GM21390 (cell line): ENCODE results near the gene VWA8.
"Not testable (repeated sequence)": the region's sequence is repeated elsewhere in the genome, so short reads cannot be mapped to it uniquely, and the experiment has no call there.

Source experiments
- ATAC-seq: cut with Tn5 transposase; IDR thresholded peaks from one replicate; pipeline ENCODE4 v1.9.1; 2021; ENCODE audit not compliant: unreplicated experiment

Gene VWA8

DNA sequence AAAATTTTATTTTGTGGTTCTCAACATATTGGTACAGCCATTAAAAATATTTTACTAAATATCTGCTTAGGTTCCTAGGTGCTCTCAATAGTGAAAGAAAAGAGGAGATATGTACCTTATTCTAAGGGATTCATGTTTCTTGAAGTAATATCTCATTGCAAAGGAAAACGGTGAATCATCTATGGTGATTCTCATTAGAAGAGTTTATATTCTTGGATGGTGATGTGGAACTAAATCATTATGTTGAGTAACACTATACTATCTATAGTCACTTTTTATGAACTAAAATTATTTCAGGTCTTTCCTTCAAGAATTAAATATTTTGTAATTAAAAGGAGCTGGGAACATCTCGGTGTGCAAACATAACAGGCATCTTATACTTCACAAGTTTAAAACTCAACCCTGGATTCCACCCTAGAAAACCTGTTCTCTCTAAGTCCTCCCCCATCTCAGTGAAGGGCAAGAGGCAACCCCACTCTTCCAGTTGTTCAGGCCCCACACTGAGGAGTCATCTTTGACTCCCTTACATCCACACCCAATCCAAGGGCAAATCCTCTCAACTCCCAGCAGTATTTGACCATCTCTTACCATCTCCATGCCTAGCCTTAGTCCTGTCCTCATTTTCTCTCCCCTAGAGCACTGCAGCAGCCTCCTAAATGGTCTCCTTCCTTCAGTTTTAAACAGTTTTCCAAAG, 363.4 kb downstream of the VWA8 start:
- ATAC-seq = no peak

DNA sequence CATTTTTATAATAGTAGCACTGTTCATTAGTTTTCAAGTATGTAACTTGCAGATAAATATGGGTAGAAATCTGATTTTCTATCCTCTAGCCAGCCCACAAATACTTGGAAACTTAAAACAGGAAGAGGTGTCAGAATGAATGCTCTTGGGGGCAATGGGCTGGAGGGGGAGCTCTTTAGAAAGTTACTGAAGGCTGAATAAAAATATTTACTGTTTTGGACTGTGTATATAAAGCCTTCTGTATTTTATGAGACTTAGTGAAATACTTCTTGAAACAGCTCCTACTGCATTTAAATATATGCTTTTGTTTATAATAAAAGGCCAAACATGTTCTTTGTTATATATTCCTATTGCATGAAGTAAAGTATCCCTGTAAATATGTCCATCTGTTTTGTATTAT, 364.7 kb downstream of the VWA8 start:
- ATAC-seq = no peak

DNA sequence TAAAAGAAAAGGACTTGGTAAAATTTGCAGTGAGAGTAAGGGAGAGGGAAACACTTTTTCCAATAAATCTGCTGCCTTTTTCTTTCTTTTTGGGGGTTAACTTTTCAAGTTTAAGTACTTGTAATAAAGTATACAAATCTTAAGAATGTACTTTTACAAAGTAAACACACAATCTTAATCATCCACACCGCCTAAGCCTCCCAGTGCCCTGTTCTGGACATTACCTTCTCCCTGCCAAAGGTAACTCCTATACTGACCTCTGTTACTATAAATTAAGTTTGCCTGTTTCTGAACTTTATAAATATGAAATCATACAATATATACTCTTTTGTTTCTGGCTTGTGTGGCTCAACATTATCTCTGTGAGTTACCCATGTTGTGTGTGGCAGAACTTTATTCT, 365.6 kb downstream of the VWA8 start:
- ATAC-seq = no peak

DNA sequence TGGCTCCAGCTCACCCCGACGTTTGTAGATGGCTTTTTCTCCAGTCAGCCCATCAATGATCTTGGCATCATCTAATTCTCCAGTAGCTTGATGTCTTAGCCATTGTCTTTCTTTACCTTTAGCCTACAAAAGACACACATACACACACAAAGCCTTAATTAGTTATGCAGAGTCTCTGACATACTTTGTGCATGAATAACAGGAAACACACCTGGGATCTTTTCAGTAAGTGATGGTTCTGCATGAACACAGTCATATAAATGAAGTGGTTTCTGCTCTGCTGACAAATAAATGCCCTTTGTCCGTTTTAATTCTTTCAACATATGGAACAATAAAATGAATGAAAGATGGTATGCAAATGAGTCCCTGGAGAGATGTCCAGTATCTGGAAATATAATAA, 370.3 kb downstream of the VWA8 start:
- no peak for ATAC-seq

DNA sequence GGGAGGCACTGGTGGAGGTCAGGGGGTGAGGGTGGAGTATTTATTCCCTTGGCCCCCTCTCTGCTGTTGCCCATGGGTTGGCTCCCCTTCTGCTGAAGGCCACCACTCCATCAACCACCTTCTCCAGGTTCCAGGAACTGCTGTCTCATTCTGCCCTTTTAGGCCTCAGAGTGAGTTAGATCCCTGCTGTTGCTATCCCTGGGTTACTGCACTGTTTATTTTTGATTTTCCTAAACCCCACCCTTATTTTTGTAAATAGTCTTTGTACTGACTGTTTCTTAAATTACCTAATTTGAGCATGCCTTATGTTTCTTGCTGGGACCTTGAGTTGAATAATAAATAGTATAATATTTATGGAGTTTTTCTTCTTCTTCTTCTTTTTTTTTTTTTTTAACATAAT, 370.8 kb downstream of the VWA8 start:
- no peak for ATAC-seq

DNA sequence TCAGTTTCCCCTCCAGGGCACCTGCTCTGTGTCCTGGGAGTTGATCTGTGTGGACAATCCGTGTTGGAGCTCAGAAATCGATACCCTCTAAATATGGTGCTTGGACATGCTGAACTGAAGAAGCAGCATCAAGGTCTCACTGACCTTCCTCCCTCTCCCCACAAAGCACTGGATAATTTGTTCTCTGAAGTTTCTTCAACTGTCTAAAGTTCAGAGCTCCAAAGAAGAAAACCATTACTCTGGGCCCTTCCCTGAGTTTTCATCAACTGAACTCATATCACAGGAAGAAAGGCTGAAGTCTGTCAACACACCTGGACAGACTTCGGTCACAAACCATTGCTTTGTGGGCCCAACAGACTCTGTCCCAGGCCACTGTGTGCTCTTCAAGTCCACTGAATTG, 371.5 kb downstream of the VWA8 start:
- no peak for ATAC-seq

DNA sequence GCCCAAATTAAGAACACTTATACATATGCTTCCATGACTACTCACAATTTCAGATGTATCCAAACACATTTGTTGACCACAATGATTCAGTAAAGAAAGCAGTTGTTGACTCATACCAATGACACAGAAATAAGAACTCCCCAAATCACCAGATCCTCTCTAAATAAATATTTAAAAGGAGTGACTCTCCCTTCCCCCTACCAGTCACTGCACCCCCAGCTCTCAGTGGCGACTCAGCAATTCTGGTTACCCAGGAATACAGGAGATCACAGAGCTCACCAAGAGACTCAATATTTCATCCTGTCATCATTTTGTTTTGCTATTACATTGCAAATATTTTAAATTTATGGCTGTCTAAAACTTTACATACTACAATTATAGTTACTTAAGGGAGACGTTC, 372.0 kb downstream of the VWA8 start:
- ATAC-seq = no peak

DNA sequence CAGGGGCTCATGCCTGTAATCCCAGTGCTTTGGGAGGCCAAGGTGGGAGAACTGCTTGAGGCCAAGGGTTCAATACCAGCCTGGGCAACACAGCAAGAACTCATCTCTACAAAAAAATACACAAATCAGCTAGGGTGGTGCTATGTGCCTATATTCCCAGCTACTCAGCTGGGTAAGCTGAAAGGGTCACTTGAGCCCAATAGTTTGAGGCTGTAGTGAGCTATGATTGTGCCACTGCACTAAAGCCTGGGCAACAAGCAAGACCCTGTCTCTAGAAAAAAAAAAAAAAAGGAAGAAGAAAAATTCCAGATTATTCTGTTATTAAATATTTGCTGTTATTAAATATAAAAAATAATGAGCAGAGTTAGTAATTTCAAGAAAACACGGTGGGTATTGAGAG, 372.5 kb downstream of the VWA8 start:
- ATAC-seq = no peak

DNA sequence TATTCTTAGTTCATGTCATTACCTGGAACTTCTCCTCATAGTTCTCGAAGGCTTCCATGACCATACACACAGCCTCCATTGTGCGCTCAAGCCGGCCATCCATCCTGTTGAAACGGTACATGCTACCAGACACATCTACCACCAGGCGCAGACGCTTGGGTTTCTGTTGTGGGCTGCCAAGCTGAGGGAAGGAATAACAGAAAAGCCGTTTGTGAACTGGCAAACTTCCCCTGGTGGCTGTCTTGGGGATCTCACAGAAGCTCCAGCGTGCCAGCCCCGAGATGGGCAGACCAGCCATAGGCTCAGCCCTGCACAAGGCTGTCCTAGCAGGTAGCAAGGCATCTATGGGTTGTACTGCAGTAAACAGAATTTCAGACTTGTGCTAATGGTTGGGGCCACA, 373.4 kb downstream of the VWA8 start:
- no peak for ATAC-seq

DNA sequence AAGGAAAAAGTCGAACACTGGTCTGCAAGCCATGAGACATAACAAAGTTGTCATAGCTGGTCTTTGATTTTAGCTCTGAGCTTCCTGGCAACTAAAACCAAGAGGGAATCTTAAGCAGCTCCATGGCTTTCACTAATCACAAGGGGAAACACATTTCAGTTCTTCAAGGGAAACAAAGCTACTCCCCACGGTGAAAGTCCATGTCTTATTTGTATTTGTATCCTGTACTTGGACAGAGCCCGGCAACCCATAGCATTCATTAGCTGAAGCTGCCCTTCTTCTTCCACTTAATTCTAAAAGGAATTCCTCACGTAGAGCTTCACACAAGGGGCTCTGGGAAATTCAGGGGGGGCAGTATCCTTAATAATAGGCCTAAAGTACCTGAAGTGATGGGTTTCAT, 374.7 kb downstream of the VWA8 start:
- ATAC-seq = no peak

DNA sequence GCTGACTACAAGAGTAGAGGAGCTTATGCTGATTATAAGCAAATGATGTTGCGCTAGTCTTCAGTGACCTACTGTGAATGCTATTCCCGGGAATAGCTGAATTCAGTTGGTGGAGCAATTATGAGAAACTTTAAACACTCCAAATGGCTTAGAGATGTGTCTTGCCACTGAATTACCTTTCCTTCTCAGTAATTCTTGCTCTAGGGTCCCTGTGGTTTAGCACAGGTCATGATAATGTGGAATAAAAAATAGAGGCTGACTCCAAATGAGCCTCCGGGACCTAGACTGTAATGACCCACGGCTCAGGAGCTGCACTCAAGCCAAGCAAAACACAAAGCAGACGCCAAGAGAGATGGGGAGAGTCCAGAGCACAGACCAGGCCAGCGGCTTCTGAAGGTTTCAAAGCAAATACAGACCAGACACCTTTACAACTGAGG, 378.9 kb downstream of the VWA8 start:
- ATAC-seq = no peak

DNA sequence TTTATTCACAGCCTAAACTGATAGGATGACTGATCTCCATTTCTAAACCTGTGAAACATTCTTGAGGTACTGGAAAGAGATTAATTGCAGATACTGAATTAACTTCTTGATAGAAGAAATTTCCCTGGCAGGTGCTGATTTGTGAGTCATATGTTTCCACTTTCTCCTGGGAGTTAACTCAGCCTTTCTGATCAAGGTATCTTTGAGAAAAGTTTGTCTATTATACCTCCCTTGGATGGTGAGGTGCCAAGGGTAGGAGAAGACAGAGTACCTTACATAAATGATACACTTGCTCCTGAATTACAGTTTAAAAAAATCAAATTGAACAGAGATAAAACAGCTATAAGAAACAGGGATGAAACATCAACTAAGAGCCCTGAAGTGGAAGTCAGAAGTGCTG, 380.6 kb downstream of the VWA8 start:
- ATAC-seq = no peak

DNA sequence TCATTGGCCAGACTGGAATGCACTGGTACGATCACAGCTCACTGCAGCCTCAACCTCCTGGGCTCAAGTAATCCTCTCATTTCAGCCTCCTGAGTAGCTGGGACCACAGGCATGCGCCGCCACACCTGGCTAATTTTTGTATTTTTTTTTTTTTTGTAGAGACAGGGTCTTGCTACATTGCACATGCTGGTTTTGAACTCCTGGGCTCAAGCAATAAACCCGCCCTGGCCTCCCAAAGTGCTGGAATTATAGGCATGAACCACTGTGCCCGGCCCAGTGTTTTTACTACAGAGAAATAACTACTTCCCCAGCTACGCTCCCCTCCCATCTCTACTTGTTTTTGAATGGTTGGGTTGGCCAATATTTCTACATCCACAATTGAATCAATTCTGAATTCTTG, 381.0 kb downstream of the VWA8 start:
- ATAC-seq = no peak

DNA sequence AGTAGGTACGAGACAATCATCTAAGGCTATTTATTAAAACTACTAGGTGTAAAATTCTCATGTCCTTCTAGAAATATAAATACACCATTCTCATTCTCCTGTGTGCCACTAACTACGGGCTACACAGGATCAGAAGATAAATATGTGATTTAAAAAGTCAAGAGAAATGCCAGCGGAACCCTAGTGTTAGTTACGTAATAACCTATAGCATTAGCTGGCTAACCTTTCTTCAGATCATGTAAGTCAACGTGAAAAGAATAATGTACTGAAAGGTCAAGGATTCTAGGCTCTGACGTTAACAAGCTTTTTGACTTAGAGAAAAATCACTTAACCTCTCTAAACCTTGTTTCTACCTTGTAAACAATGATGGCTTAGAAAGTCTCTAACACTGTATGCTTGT, 381.7 kb downstream of the VWA8 start:
- no peak for ATAC-seq

DNA sequence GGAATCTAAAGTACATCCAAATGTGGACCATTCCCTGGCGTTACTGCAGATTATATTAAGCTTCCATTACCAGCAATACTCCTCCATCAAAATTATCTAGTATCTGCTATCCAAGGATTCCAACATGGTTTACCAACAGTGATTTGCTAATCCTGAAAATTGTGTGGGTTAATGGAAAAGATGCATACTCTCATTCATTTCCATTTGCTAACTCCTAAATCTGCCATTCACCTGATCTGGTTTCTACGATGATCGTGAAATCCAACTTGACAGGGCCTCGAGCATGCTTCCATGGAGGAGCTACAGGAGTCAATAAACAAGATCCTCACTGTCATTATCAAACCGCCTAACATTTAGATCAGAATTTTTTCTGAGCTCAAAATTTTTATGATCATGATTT, 382.5 kb downstream of the VWA8 start:
- no peak for ATAC-seq

DNA sequence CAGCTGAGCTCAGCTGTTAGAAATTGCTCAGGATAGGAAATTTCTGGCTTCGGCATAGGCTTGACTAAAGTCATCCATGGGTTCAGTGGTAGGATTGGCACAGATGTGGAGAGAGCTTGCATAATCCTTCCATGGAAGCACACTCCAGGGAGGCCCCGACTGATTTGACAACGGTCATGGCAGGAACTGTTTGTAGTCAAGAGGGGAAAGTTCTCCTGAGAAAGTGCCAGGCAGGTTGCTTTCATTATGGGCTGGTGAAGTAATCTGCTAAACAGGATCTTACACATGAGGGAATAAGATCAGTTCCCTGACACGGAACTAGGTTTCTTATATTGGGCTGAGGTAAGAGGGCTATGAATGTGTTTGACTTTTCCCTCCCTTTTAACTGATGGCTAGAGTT, 383.5 kb downstream of the VWA8 start:
- ATAC-seq = no peak

DNA sequence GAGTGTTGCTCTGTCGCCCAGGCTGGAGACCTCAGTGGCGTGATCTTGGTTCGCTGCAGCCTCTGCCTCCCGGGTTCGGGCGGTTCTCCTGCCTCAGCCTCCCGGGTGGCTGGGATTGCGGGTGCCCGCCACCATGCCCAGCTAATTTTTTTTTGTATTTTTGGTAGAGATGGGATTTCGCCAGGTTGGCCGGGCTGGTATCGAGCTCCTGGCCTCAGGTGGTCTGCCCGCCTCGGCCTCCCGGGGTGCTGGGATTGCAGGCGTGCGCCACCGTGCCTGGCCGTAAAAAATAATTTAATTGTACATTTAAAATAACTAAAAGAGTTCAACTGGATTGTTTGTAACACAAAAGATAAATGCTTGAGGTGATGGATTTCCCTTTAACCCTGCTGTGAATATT, 387.3 kb downstream of the VWA8 start:
- not testable (repeated sequence) for ATAC-seq

DNA sequence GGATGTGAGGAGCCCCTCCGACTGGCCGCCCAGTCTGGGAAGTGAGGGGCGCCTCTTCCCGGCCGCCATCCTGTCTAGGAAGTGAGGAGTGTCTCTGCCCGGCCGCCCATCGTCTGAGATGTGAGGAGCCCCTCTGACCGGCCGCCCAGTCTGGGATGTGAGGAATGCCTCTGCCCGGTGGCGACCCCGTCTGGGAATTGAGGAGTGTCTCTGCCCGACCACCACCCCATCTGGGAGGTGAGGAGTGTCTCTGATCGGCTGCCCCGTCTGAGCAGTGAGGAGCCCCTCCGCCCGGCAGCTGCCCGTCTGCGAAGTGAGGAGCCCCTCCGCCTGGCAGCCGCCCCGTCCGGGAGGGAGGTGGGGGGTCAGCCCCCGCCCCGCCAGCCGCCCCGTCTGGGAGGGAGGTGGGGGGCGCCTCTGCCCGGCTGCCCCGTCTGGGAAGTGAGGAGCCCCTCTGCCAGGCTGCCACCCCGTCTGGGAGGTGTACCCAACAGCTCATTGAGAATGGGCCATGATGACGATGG, 389.0 kb downstream of the VWA8 start:
- ATAC-seq = not testable (repeated sequence)

DNA sequence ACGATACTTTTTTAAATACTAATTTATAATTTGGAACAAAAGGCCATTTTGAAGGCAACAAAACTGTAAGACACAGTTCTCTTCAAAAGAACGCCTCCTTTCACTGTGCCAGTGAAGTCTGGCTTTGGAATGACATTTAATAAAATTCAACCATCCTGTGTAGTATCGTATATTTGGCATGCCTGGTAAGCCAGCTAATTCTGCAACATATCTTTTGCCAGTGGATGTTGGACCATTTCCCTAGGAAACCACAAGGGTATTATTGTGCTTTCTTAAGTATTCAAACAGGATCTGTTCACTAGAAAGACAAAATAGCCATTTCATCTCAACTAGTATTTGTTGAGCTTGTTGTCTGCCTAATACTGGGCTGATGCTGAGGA, 391.9 kb downstream of the VWA8 start:
- no peak for ATAC-seq

DNA sequence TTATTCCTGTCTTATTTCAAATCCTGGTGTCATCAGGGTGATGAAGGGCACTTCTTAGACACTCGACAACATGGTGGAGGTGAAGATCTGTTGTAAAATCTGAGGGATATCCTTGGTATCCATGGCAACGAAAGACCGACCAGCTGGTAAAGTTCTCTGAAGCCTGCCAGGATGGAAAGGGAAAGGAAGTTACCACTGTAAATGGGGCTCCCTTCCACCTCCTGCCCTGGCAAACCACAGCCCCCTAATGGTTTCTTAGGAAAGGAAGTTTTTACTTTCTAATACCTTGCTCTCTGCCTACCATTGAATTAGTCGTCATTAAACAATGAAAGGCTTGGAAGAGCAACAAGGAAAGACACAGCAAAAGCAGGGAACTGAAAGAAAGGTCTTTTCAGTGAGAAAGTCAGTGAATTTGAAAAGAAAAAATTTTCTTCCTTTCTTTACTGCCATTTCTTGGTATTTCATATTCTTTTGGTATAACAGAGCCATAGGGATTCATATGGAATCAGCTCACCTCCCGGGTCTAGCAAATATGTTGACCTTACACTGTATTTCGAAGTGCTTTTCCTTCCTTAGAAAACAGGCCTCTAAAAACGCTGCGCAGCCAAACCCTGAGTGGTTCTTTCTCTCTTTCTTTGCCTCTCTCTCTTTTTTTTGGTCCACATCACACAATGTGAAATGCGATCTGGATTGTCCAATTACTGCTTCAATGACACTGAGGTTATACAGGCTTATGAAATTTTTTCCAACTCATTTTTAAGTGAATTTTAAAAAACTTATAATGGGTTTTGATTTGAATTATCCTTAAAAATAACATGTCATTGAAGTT, 392.6 kb downstream of the VWA8 start:
- no peak for ATAC-seq

DNA sequence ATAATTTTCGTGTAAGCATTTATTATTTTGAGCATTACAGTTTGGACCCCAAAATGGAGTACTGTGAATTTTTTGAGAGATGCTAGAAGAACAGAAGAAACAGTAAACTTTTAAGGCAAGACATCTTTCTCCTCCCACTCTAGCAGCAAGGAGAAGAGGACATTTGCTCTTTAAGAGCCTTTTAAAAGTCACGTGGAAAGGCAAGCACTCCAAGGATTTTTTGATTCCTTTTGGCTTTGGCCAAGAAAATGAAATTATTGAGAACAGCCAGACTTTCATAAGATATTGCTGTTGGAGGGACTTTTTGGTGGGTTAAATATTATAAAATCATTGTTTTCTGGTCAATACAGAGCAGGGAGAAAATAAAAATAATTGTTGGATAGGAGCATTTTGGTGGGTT, 393.5 kb downstream of the VWA8 start:
- no peak for ATAC-seq

DNA sequence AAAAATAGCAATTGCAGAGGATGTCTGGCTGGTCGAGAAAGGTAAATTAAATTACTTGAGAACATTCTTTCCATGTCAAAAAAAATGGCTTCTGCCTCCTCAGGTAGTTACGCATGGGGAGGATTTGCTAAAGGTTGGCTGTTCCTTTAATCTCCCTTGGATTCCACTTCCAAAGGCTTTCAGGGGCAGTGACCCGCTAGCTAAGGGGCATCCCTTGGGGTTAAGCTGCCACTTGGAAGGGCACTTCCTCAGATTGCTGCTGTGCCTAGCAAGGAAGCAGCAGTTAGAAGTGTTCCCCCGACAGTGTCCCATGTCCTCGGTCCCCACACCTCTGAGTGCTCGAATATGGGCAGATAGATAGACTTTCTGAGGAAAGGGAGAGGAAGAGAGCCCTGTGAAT, 395.1 kb downstream of the VWA8 start:
- no peak for ATAC-seq
